Transverse colon (tissue), 4 donors: ENCODE data around the gene GAB2.

Experiments
- CTCF ChIP-seq, 5 experiments: fragments of 200-600 bp in 3 of 5; fragments of 450-650 bp in 2 of 5; sonication (generic) in 3 of 5; IDR thresholded peaks; 1 replicate in 2 of 5; 2 replicates in 3 of 5; pipeline ENCODE4 v1.5.1; 2016 to 2017; ENCODE audit warnings: antibody characterized with exemption in 5 of 5, inconsistent platforms in 3 of 5, mild to moderate bottlenecking in 2 of 5, moderate library complexity in 1 of 5
- EP300 ChIP-seq: sonication (generic); formaldehyde crosslinking; IDR thresholded peaks from one replicate; pipeline ENCODE4 v1.6.1; 2017; ENCODE audit warnings: antibody characterized with exemption, low read depth
- POLR2A ChIP-seq: fragments of 450-650 bp; IDR thresholded peaks from one replicate; pipeline ENCODE4 v1.6.1; 2016; ENCODE audit warnings: antibody characterized with exemption, mild to moderate bottlenecking, moderate library complexity
- POLR2AphosphoS5 ChIP-seq, 3 donors: sonication (generic); formaldehyde crosslinking; IDR thresholded peaks; one replicate each; pipeline ENCODE4 v1.6.1; 2016; ENCODE audit warnings: antibody characterized with exemption in 3 of 3

DNA sequence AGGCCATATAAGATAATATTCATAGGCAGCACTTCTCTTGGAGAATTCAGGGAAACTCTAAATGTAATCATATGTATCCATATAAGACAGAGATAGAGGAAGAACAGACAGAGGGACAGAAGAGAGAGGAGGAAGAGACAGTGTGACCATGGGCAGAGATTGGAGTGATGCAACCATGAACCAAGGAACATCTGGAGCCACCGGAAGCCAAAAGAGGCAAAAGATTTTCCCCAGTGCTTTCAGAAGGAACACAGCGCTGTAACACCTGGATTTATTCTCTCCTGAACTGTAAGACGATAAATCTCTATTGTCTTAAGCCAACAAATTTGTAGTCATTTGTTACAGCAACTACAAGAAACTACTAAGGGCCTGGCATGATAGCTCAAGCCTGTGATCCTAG is 57.7 kb downstream of the GAB2 start:
- TF ChIP-seq POLR2A (no peak), CTCF (IDR thresholded peaks at IDR 0.05) (no peak), POLR2AphosphoS5 (IDR thresholded peaks at IDR 0.05) (no peak), EP300 (no peak)
